Measurements from ENCODE around the gene FTL.
A peak's percentile ranks its signal among the peaks of the same experiment; 100 is the strongest.

The FTL gene

DNA sequence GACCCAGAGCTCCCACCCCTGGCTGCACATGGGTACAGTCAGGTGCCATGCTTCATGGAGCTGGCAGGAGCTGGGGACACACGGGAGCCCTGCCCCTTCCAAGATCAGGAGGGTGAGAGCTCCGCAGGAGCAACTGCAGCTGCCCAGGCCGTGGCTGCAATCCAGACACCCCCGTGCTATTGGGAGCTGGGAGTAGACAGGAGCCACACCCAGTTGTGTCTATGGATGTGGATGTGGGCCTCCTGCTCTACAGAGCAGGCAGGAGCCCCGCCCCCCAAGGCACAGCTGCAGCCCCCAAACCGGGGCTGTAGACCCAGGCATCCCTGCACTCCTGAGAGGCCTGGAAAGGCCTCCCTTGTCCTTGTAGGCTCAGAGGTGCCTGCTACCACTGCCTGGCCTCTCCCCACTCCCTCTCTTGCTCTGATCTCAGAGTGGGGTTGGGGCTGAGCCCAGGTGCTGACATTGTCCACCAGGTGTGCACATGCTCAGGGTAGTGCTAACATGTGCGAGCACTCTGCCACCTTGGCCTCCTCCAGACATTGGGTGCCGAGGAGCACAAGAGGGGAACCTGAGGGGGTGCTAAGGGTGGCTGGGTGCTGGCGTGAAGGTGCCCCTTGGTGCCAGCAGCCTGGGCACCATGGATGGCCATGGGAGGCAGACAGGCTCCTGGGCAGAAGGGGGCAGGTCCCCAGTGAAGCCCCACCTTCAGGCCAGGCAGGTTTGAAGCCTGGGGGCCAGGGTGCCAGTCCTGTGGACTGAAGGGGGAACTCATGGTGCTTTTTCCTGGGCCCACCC, 18.4 kb upstream of the FTL start:
- DNase-seq: no peak

DNA sequence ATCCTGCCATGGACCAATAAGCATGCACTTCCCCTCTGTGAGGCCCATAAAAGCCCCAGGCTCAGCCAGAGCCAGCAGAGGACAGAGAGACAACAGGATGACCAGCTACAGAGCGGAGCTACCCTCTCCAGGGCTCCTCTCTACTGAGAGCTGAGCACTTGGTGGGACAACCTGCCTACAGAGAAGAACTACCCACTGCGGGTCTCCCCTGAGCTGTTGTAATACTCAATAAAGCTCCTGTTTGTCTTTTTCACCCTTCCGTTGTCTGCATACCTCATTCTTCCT, 17.9 kb upstream of the FTL start:
- DNase-seq: no peak

DNA sequence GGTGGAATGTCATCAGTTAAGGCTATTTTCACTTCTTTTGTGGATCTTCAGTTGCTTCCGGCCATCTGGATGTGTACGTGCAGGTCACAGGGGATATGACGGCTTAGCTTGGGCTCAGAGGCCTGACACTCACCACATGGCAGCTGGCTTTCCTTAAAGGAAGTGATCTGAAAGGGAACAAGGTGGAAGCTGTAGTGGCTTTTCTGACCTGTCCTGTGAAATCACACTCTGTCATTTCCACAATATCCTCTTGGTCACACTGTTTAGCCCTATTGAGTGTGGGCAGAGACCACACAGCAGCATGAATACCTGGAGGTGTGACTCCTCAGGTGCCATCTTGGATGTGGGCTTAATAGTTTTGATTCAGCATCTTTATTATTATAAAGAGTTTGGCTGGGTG, 14.9 kb upstream of the FTL start:
- no peak for DNase-seq

DNA sequence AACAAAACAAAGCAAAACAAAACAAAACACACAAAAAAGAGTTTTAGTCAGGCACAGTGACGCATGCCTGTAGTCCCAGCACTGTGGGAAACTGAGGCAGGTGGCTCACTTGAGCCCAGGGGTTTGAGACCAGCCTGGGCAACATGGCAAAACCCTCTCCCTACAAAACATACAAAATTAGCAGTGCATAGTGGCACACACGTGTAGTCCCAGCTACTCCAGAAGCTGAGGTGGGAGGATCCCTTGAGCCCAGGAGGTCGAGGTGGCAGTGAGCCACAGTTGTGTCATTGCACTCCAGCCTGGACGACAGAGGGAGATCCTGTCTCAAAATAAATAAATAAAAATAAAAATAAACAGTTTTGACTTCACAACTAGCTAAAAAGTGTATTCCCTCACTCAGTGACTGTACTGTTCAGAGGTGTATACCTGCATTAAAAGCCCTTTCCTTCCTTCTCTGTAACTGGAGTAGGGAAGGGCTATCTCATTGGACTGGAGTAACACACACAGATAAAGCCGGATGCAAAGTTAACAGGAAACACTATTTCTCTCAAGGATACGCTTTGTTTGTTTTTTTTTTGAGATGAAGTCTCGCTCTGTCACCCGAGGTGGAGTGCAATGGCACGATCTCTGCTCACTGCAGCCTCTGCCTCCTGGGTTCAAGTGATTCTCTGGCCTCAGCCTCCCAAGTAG, 14.1 kb upstream of the FTL start:
- no peak for DNase-seq

DNA sequence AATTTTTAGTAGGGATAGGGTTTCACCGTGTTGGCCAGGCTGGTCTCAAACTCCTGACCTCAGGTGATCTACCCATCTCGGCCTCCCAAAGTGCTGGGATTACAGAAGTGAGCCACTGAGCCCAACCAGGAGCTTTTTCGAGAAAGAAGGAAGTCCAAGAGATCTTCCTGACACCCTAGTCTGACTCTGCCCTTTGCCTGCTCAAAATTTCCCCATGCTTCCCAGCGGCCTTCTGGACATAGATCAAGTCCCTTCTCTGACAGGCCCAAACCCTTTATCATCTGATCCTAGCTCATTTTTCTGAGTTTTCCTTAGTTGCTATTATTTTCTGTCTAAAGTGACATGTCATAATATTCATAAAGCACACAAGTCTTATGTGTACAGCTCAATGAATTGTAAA, 12.0 kb upstream of the FTL start:
- no peak for DNase-seq

DNA sequence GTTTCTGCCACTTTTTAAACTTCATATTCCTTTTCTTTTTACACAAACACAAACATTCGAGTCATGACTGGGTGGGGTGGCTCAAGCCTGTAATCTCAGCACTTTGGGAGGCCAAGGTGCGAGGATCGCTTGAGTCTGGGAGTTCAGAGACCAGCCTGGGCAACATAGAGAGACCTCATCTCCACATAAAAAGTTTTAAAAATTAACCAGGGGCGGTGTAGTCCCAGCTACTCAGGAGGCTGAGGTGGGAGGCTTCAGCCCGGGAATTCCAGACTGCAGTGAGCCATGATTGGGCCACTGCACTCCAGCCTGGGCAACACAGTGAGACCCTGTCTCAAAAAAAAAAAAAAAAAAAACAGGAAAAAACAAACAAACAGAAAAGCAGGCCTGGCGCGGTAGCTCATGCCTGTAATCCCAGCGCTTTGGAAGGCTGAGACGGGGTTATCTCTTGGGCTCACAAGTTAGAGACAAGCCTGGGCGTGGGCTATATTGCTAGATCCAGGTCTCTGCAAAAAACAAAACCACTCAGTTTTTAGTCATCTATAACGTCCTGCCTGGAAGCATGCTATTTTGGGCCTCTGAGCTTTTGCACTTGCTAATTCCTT, 11.0 kb upstream of the FTL start:
- DNase-seq: no peak

DNA sequence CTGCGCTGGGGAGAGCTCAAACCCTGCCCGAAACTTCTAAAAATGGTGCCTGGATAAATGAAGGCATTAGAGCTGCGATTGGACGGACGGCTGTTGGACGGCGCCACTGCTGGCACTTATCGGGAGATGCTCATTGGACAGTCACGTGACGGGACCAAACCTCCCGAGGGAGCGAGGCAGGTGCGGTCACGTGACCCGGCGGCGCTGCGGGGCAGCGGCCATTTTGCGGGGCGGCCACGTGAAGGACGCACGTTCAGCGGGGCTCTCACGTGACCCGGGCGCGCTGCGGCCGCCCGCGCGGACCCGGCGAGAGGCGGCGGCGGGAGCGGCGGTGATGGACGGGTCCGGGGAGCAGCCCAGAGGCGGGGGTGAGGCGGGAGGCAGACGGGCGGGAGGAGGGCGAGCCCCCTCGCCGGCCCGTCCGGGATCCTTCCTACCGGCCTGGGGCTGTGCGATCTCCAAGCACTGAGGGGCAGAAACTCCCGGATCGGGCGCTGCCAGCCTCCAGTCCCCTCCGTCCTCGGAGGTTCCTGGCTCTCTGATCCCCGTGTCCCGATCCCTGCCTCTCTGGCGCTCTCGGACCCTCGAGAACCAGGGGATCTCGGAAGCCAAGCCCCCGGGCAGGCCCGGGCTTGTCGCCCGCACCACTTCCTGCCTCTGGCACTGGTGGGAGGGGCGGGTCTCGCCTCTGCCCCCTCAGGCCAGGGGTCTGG, 10.4 kb upstream of the FTL start, which contains the start of gene BAX:
Gene BAX (plus strand): TSS at position 281 of the 713 bp plus-strand sequence. CDS start 54 bp downstream, at position 335.
- peak; percentile 84 for DNase-seq

DNA sequence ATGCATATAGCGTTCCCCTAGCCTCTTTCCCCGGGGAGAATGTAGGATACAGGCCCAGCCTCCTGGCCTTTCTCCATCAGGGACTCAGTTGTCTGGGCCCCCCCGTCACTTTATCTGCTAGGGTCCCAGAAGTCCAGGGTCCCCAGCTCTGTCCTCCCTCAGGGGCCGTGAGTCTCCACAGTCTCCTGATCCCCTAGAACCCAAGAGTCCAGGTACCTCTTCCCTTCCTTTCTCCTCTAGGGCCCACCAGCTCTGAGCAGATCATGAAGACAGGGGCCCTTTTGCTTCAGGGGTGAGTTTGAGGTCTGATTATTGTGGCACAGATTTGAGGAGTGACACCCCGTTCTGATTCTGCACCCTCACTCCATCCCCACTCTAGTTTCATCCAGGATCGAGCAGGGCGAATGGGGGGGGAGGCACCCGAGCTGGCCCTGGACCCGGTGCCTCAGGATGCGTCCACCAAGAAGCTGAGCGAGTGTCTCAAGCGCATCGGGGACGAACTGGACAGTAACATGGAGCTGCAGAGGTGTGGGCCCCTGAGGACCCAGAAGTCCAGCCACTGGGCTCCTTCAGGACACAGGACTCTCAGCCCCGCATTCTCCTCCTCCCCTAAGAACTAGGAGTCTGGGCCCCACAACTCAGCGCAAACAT, 9.7 kb upstream of the FTL start:
- DNase-seq: no peak

DNA sequence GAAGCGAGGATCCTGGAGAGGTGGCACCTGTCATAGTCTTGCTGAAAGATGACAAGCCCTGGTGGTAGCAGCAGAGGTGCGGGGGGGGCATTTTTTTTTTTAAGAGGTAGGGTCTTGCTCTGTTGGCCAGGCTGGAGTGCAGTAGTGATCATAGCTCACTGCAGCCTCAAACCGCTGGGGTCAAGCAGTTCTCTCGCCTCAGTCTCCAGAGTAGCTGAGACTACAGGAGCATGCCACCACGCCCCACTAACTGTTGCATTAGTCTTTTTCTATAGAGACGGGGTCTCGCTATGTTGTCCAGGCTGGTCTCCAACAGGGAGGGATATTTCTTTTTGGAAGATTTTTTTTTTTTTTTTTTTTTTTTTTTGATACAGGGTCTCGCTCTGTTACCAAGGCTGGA, 7.1 kb upstream of the FTL start:
- DNase-seq: no peak

DNA sequence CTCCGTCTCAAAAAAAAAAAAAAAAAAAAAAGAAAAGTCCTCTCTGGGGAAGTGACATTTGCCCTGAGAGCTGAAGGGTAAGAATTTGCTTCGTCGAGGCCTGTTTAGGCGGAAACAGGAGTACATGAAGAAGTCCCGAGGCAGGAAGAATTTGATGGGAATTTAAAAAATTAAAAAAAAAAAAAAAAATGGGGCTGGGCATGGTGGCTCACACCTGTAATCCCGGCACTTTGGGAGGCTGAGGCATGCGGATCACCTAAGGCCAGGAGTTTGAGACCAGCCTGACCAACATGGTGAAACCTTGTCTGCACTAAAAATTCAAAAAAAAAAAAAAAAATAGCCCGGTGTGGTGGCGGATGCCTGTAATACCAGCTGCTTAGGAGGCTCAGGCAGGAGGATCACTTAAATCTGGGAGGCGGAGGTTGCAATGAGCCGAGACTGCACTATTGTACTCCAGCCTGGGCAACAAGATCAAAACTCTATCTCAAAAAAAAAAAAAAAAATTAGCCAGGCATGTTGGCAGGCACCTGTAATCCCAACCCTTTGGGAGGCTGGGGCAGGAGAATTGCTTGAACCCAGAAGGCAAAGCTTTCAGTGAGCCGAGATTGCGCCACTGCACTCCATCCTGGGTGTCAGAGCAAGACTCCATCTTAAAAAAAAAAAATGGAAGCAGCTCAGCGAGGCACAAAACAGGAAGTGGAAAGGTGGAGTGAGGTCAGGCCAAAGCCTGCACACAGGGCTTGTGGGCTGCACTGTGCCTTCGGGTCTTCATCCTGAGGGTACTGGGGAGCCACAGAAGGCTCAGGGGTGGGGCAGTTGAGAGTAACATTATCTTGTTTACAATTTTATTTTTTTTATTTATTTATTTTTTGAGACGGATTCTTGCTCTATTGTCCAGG, 5.5 kb upstream of the FTL start:
- no peak for DNase-seq

DNA sequence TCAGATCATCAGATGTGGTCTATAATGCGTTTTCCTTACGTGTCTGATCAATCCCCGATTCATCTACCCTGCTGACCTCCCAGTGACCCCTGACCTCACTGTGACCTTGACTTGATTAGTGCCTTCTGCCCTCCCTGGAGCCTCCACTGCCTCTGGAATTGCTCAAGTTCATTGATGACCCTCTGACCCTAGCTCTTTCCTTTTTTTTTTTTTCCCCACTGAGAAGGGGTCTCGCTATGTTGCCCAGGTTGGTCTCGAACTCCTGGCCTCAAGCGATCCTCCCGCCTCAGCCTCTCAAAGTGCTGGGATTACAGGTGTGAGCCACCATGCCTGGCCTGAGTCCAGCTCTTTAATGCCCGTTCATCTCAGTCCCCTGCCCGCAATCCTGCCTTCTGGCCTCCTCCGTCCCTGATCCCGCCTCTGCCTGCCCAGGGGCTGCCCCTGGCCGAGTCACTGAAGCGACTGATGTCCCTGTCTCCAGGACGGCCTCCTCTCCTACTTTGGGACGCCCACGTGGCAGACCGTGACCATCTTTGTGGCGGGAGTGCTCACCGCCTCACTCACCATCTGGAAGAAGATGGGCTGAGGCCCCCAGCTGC, 4.0 kb upstream of the FTL start:
- no peak for DNase-seq

DNA sequence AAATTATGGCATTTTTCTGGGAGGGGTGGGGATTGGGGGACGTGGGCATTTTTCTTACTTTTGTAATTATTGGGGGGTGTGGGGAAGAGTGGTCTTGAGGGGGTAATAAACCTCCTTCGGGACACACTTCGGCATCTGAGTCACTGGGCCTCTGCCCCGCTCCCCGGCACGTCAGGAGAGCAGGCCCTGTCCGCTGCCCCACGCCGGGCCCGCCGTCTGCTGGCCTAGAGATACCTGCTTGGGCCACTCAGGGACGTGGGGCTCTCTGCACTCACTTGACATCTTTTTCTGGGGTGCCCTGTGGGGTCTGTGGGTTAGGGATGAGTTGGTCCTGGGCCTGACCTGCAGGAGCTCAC, 3.5 kb upstream of the FTL start:
- no peak for DNase-seq

DNA sequence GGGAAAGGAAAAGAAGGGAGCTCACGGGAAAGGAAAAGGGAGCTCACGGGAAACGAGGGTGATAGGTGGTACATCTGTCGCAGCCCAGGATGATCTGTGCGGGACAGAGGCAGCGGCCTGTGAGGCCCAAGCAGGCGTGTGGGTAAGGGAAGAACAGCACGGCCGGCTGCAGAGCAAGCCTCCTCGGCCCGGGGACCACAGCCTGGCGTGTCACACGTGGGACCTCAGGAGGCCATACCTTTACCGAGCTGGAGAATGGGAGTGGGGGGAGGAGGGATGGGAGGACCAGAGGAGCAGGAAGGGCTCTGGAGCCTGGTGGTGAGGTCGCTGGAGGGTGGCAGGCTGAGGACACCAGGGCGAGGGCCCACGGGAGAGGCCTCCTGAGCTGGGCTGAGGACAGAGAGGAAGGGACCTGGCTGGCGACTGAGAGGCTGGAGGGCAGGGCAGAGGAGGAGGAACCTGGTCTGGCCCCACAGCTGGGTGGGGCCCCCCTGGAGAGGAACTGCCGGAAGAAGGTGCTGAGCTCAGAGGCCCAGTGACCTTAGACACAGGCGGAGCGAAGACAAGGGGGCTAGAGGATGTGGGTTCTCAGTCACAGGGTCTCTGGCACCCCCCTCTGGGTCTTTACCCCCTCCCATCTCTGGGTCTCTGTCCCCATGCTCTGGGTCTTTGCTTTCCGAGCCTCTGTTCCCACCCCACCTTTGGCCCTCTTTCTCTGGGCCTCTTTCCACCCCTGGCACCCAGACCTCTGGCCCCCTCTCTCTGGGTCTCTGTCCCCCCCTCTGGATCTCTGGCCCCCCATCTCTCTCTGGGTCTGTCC, 2.9 kb upstream of the FTL start:
- no peak for DNase-seq

DNA sequence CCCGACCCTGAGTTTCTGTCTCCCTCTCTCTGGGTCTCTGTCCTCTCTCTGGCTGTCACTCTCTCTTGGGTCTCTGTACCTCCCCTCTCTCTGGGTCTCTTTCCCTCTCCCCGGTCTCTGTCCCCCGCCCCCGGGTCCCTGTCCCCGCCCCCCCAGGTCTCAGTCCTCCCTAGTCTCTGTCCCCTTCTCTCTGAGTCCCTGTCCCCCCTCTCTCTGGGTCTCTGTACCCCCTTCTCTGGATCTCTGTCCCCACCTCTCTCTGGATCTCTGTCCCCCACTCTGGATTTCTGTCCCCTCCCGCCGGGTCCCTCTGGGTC, 2.3 kb upstream of the FTL start:
- no peak for DNase-seq

DNA sequence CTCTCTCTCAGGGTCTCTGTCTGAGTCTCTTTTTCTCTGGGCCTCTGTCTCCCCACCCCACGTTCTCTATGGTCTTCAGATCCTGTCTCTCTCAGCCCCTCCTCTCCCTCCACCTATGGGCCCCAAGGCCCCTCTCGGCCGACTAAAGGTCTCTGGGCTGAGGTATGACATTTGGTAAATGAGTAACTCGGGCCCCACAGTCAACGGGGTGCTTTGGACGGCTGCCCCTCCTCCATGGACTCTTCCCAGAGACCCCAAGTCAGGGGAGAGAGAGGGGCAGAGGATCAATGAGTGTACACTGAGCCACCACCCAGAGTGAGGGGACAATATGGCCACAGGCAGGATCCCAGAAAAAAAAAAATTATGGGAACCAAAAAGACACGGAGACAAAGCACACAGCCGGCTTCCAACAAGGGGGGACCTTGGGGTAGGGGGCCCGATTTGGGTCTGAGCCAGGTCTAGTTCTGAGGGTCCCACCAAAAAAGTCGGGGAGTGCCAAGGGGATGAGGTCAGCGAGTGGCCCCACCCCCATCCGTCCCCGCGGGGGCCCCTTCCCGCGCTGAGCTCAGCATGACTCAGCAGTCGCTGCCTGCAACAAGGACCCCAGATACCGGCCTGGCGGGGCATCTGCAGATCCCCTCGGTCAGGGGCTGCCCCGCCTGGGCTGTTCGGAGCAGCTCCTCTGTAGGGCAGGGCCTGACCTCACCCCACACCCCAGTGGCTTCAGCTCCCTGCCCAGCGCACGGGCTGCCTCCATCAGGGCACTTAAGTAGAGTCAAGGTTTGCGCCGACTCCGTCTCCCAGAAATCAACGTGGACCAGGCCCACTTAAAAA, 1.5 kb upstream of the FTL start:
- no peak for DNase-seq

DNA sequence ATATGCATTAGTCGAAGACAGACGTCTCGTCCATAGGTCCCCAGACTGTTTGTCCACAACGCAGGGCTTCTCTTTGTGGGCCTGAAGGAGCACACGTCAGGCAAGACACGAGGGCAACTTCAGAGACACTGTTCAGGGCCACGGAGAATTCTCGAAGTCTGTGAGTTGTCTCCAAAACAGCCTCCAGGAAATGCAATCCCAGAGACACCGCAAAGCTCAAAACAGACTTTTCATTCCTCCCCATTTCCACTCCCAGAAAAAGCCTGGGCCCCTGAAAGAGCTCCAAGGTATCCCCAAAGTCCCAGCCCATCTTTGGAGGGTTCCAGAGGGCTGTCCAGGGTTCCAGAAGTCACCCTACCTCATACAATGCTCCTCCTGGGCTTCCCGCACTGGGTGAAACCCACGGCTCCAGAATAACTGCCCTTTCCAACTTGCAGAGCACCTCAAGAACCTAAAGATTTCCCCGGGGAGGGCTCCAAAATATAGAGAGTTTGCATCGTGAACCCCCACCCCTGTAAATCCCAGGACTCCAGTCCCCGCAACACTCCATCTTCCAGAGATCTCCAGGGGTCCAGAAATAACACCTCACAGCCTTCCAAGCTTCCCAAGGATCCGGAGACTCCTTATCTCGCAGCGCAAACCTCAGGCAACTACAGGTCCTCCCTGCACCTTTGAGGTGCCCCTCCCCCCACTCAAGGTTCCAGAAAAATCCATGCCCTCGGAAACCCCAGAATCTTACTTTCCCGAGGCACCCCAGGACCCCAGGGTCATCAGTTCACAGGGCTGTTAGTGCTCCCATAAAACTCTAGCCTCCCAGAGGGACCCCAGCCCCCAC, 687 bp upstream of the FTL start:
- no peak for DNase-seq

DNA sequence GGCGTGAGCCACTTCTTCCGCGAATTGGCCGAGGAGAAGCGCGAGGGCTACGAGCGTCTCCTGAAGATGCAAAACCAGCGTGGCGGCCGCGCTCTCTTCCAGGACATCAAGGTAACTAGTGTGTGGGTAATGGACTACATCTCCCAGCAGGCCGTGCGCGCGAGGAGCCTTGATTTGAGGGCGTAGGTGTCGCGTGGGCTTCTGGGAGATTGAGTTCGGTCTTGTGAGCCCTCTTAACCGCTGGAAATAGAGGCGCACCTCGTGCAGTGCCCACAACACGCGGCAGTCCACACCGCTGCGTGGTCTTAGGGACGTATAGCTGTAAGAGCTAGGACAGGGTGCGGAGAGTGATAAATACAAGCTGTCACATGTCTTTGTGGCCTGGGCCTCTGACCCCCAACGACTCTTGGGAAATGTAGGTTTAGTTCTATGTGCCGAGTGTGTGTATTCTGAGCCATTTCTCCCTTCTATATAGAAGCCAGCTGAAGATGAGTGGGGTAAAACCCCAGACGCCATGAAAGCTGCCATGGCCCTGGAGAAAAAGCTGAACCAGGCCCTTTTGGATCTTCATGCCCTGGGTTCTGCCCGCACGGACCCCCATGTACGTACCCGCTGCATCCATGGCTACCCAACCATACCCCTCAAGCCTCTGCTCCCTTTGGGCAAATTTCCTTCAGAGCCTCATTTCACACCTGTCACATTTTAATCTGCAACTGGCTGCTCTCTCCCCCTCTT, 864 bp downstream of the FTL start:
- DNase-seq: peak; percentile 69
